Brain microvascular endothelial cell (primary cell): ENCODE results near the gene USP35.

Source experiments
- DNase-seq: peaks from one replicate; pipeline ENCODE4 v3.0.0-alpha.2; 2020
- H3K27ac ChIP-seq: fragments of 250-450 bp; sonication (Bioruptor Pico); 2 replicates; pipeline ENCODE4 v1.5.1; 2020; ENCODE audit warnings: mild to moderate bottlenecking, moderate library complexity
- H3K27me3 ChIP-seq: fragments of 250-450 bp; sonication (Bioruptor Pico); replicated peaks from 2 replicates; pipeline ENCODE4 v1.5.1; 2020; ENCODE audit warnings: mild to moderate bottlenecking
- H3K36me3 ChIP-seq: fragments of 250-450 bp; sonication (Bioruptor Pico); replicated peaks from 2 replicates; pipeline ENCODE4 v1.5.1; 2020; ENCODE audit warnings: mild to moderate bottlenecking
- H3K4me3 ChIP-seq: 2 replicates; pipeline ENCODE4 v1.5.1; 2011; ENCODE audit warnings: low read depth, mild to moderate bottlenecking, control low read depth, low read length, moderate library complexity
- in situ Hi-C: cut with HindIII; loops from 2 replicates; pipeline ENCODE4 v1.10.0; 2017; ENCODE audit warnings: low sequenced_read_pairs, low pct_ligation_motif_present
- TF ChIP-seq, protein P1 (sequence below): IDR thresholded peaks from 2 replicates; pipeline ENCODE4 v1.5.1; 2011; ENCODE audit warnings: low read depth, mild to moderate bottlenecking, moderate library complexity, low read length, control low read depth, inconsistent platforms; ENCODE audit errors: missing control alignments

Gene USP35

DNA sequence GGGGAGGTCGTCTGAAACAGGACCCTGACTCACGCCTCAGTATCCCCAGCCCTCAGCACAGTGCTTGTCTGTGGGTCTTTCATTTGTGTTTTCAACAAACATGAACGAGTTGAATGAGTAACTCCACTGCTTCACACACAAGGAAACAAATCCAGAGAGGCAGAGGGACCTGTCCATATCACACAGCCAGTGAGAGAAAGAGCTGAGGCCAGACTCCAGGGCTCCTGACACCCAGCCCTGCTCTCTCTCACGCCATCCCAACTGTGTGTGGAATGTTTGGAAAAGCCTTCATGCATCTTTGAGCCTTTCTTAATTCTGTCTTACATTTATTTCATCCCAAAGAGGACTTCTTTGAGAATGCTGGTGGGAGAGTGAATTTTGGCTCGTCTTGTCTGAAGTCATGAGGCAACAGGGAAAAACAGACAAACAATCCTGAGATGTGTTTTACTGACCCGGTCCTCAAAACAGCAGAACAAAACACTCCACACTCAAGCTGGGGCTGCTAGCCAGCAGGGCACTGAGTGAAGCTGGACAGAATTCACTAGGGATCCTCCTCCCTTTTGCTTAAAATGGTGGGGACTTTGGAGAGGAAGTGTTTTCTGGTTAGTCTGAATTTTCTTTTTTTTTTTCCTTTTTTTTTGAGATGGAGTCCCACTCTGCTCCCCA is 29.6 kb upstream of the USP35 start:
- no peaks in the 10 kb centered on the region for H3K36me3 ChIP-seq
- in situ Hi-C loops, result no loop called here
- no peak for DNase-seq
- TF ChIP-seq, protein P1, sequence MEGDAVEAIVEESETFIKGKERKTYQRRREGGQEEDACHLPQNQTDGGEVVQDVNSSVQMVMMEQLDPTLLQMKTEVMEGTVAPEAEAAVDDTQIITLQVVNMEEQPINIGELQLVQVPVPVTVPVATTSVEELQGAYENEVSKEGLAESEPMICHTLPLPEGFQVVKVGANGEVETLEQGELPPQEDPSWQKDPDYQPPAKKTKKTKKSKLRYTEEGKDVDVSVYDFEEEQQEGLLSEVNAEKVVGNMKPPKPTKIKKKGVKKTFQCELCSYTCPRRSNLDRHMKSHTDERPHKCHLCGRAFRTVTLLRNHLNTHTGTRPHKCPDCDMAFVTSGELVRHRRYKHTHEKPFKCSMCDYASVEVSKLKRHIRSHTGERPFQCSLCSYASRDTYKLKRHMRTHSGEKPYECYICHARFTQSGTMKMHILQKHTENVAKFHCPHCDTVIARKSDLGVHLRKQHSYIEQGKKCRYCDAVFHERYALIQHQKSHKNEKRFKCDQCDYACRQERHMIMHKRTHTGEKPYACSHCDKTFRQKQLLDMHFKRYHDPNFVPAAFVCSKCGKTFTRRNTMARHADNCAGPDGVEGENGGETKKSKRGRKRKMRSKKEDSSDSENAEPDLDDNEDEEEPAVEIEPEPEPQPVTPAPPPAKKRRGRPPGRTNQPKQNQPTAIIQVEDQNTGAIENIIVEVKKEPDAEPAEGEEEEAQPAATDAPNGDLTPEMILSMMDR, result no peak
- no peak overlapping the region for H3K4me3 ChIP-seq
- no peak overlapping the region for H3K27ac ChIP-seq
- no peaks in the 10 kb centered on the region for H3K27me3 ChIP-seq

DNA sequence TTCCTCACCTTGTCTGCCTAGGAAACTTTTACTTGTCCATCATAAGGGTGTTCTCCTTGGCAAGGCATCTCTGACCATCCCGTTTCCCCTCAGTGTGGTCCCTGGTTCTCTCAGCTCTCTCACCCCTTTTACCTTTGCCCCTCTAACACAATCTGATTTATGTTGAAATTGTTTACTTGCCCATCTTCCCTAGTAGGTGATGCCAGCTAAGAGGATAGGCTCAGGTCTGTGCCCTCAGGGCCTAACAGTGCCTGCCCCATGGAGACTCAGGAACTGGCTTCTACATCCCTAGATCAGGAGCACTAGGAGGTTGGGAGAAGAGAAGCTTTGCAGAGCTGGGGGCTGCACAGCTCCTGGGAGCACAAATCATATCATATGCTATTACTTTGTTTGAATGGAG is 28.2 kb upstream of the USP35 start:
- DNase-seq, result no peak
- Histone ChIP-seq H3K27ac (no peak overlapping the region), H3K27me3 (no peaks in the 10 kb centered on the region), H3K36me3 (no peaks in the 10 kb centered on the region), H3K4me3 (no peak overlapping the region)
- in situ Hi-C loops, result no loop called here
- TF ChIP-seq, protein P1, result no peak

DNA sequence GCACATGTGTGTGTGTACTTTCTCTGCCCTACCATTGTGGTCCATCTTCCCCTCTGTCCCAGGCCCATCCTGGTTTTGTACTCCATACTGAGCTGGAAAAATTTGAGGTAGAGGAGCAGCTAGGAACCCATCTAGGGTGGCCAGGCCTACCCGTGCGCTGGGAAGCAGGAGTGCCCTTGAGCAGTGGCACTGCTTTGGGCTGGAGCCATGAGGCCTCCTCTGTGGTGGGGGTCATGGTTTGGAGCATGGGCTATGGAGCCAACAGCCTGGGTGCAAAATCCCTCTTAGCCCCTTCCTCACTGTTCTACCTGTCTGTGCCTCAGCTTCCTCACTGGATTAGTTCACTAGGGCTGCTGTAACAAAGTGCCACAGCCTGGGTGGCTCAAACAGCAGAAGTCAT is 27.4 kb upstream of the USP35 start:
- Histone ChIP-seq H3K4me3 (no peak overlapping the region), H3K27me3 (no peaks in the 10 kb centered on the region), H3K36me3 (no peaks in the 10 kb centered on the region), H3K27ac (no peak overlapping the region)
- TF ChIP-seq, protein P1, result no peak
- no peak for DNase-seq
- in situ Hi-C loops, result no loop called here

DNA sequence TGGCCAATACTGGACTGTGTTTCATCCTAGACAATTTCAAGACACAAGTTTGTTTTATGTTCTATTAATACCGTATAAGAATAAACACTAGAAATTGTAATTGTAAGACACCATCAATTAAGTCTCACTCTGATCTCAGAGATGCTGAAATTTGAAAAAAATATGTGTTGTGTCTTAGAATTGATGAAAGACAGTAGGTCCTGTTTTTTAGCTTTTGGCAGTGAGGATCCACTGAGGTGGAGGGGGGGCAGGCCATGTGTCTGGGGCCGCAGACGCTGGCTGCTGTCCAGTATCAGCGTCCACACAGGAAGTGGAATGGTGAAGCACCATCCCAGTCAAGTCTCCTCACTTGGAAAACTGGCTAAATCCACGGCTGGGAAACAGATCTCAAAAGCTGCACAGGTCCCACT is 26.8 kb upstream of the USP35 start:
- TF ChIP-seq, protein P1, result no peak
- H3K27me3 ChIP-seq, result no peaks in the 10 kb centered on the region
- DNase-seq, result peak; percentile 36
- H3K36me3 ChIP-seq, result no peaks in the 10 kb centered on the region
- in situ Hi-C loops, result no loop called here
- no peak overlapping the region for H3K4me3 ChIP-seq
- H3K27ac ChIP-seq, result no peak overlapping the region

DNA sequence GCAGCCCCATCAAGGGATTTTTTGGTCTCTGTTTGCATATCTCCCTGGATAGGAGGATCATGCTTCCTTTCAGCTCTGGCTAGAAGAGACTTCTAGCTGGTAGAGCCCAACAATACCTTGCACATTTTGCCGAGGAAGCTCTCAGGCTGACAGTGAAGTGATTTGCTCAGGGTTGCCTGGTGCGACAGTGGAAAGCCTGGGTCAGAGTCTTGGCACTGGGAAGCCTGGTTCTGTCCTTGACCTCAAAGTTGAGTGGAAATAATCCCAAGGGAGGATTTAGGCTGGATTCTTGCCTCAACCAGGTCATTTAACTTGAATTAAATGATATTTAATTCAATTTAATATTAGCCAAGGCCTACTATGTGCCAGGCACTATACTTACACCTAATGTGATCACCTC is 24.9 kb upstream of the USP35 start:
- Histone ChIP-seq H3K27me3 (no peaks in the 10 kb centered on the region), H3K27ac (no peak overlapping the region), H3K36me3 (no peaks in the 10 kb centered on the region), H3K4me3 (no peak overlapping the region)
- TF ChIP-seq, protein P1, result no peak
- in situ Hi-C loops, result no loop called here
- DNase-seq, result no peak

DNA sequence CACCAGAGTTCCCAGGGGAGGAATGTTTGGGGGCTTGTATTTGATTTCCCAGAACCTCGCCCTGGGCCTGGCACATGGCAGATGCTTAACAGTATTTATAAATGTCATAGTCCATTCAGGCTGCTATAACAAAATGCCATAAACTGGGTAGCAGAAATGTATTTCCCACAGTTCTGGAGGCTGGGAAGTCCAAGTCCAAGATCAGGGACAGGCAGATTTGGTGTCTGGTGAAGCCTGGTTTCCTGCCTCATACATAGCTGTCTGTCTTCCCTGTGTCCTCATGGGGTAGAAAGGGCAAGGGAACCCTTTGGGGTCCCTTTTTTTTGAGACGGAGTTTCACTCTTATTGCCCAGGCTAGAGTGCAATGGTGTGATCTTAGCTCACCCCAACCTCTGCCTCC is 24.2 kb upstream of the USP35 start:
- Histone ChIP-seq H3K36me3 (no peaks in the 10 kb centered on the region), H3K4me3 (no peak overlapping the region), H3K27ac (no peak overlapping the region), H3K27me3 (no peaks in the 10 kb centered on the region)
- DNase-seq, result no peak
- in situ Hi-C loops, result no loop called here
- TF ChIP-seq, protein P1, result no peak
